Measurements from ENCODE around the gene CCDC57. TPM values are rescaled to one million over a fixed set of nuclear protein-coding genes. Genes with fewer than 3 reads are reported as not detected.

CCDC57 gene
- total and polyA plus RNA-seq, 2 of the 8 experiments (the other 6 are each of a cell fraction or from before 2014, with no cell fraction given): 8.4 to 12.9 TPM

DNA sequence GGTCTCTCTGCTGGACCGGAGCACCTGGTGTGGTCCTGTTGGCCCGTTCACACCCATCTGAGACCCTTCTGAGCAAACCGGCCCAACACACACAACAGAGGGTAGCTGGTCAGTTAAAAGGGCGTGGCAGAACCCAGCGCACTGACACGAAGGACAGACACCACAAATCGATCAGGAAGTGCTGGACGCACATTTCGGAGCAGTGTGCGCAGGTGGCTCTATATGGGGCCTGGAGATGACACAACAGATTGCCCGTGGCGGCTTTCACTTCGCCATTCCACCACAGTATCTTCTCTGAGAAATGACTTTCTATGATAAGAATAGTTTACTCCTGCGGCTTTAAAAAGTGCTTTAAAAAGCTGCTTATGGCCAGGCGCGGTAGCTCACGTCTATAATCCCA lies 12.5 kb downstream of the CCDC57 start:
- Histone ChIP-seq H3K27ac (ENCODE audit: low read depth, low read length) (no peak overlapping the region), H3K23me2 (ENCODE audit: low read depth, low read length) (no peaks in the 10 kb centered on the region), H3K4me2 (ENCODE audit: insufficient read depth in 1 of 2, low read depth in 2 of 2, low read length in 2 of 2) (no peak overlapping the region), H2BK20ac (ENCODE audit: low read length) (no peak overlapping the region), H3K18ac (ENCODE audit: extremely low read depth, low read length) (no peak overlapping the region), H3K56ac (replicated peaks; ENCODE audit: insufficient read length, low read depth, low read length) (no peak overlapping the region), H3K14ac (ENCODE audit: insufficient read length) (no peak overlapping the region), H3K4me3 (ENCODE audit: extremely low read depth in 1 of 4, insufficient read depth in 2 of 4, low read depth in 3 of 4, low read length in 4 of 4) (no peak overlapping the region), H3K27me3 (replicated peaks in 1 of 4; ENCODE audit: control insufficient read depth in 3 of 4, extremely low read depth in 1 of 4, insufficient read depth in 3 of 4, low read length in 3 of 4) (no peaks in the 10 kb centered on the region), H4K5ac (ENCODE audit: insufficient read length, low read depth, low read length) (no peak overlapping the region), H4K8ac (ENCODE audit: extremely low read depth, insufficient read depth, low read length) (no peak overlapping the region), H2BK120ac (replicated peaks; ENCODE audit: low read depth, low read length) (no peak overlapping the region), H2AK5ac (ENCODE audit: low read depth, low read length) (no peak overlapping the region), H3K23ac (ENCODE audit: insufficient read length) (no peak overlapping the region), H3K36me3 (ENCODE audit: control insufficient read depth in 2 of 4, insufficient read depth in 4 of 4, low read length in 3 of 4) (peaks cover 0 to 2% (median 0%) of the 10 kb centered on the region in 4 experiments; a peak in 3 of 8 replicates), H2BK15ac (ENCODE audit: low read length) (no peak overlapping the region), H4K20me1 (replicated peaks in 1 of 2; ENCODE audit: control insufficient read depth in 1 of 2, insufficient read depth in 2 of 2, low read length in 2 of 2) (peaks cover 2 to 11% of the 10 kb centered on the region in 2 experiments), H3K79me1 (ENCODE audit: low read depth, low read length) (no peaks in the 10 kb centered on the region; the same call in 1 of the 2 replicates), H2BK12ac (ENCODE audit: low read depth, low read length) (no peak overlapping the region), H3K79me2 (ENCODE audit: control insufficient read depth in 1 of 2, insufficient read depth in 2 of 2, low read length in 2 of 2) (no peaks in the 10 kb centered on the region), H2AFZ (ENCODE audit: low read length) (no peak overlapping the region), H3K4ac (replicated peaks; ENCODE audit: insufficient read length, low read depth, low read length) (no peak overlapping the region), H3K9ac (replicated peaks in 1 of 4; ENCODE audit: extremely low read depth in 1 of 4, low read depth in 3 of 4, low read length in 3 of 4) (no peak overlapping the region), H3K9me3 (ENCODE audit: insufficient read depth in 2 of 2, low read depth in 1 of 2, low read length in 1 of 2) (no peaks in the 10 kb centered on the region), H3K4me1 (replicated peaks in 1 of 4; ENCODE audit: control insufficient read depth in 3 of 4, insufficient read depth in 4 of 4, low read length in 3 of 4) (no peaks in the 10 kb centered on the region), H2BK5ac (ENCODE audit: low read depth, low read length) (no peak overlapping the region), H4K91ac (replicated peaks; ENCODE audit: insufficient read length, low read length) (no peak overlapping the region)
- FAIRE-seq (no peak), DNase-seq (ENCODE audit: low read depth in 1 of 2, low spot score in 2 of 2) (no peak)
- ChIA-PET CTCF (ENCODE audit: partially characterized antibody) (no interaction called here), POLR2A (ENCODE audit: partially characterized antibody) (interaction anchor here (0.5 kb wide), 1 partner anchor 10 kb away, joined by 3 read pairs; no protein-coding TSS in a partner anchor)
- TF ChIP-seq CTBP2 (IDR thresholded peaks at IDR 0.05; ENCODE audit: borderline replicate concordance, insufficient read depth, insufficient read length, low read length) (no peak), SIRT6 (IDR thresholded peaks at IDR 0.05; ENCODE audit: low read length) (no peak), NRF1 (IDR thresholded peaks at IDR 0.05; ENCODE audit: low read depth, low read length) (no peak), YY1 (IDR thresholded peaks at IDR 0.05; ENCODE audit: low read depth, low read length) (no peak), SAP30 (IDR thresholded peaks at IDR 0.05; ENCODE audit: insufficient read depth, insufficient replicate concordance, low read length) (no peak), CBX5 (IDR thresholded peaks at IDR 0.05; ENCODE audit: low read depth, low read length) (no peak), RFX5 (IDR thresholded peaks at IDR 0.05; ENCODE audit: borderline replicate concordance, low read depth, low read length) (no peak)
- TF ChIP-seq, protein P1, sequence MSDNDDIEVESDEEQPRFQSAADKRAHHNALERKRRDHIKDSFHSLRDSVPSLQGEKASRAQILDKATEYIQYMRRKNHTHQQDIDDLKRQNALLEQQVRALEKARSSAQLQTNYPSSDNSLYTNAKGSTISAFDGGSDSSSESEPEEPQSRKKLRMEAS (IDR thresholded peaks at IDR 0.05): no peak
- 89% methylated on average over 17 of the region's 17 CpGs; no CpG with 5 or more reads in 1 of the 2 experiments for WGBS, 2 experiments (ENCODE audit: extremely low coverage in 1 of 2, insufficient coverage in 1 of 2, insufficient read length in 1 of 2, insufficient replicate concordance in 2 of 2, low coverage in 1 of 2, low lambda C conversion rate in 2 of 2, missing lambda C conversion rate in 1 of 2)
